HCT116 (cell line): ENCODE results near the gene GDF10. TPM values are rescaled to one million over a fixed set of nuclear protein-coding genes. Genes with fewer than 3 reads are reported as not detected.

Experiments used
- ATAC-seq: fragments of 200-7000 bp; cut with Tn5 transposase; 2 replicates; pipeline ENCODE4 v1.9.1; 2020; ENCODE audit warnings: mild to moderate bottlenecking, moderate library complexity
- BruUV-seq: library from RNA; stranded (reverse); fragments of 400-500 nt; replicated peaks from 2 replicates; lab custom pipeline; 2021; lab: Mats Ljungman, UMichigan
- CTCF ChIA-PET: fragments of 300-600 bp; sonication (Branson Sonifier 250); formaldehyde crosslinking; loops from one replicate; lab custom pipeline; 2021; ENCODE audit warnings: antibody characterized with exemption; lab: Charles Lee
- POLR2A ChIA-PET: fragments of 300-600, 350-600 bp; sonication (Branson Sonifier 250); formaldehyde crosslinking; loops from one replicate; lab custom pipeline; 2021; ENCODE audit warnings: antibody characterized with exemption; lab: Charles Lee
- RAD21 ChIA-PET, 2 experiments: fragments of 300-600 bp; sonication (Branson Sonifier 250); formaldehyde crosslinking; loops; one replicate each; lab custom pipeline; 2023; ENCODE audit warnings: low total read pairs in 2 of 2; ENCODE audit not compliant: uncharacterized antibody in 2 of 2, unreplicated experiment in 2 of 2, low non-redundant PET in 1 of 2; lab: Charles Lee
- DNase-seq: peaks from one replicate; pipeline ENCODE4 v3.0.0-alpha.2; 2010; ENCODE audit warnings: low read depth, low spot score
- H2AFZ ChIP-seq: fragments of 200-600 bp; shearing (Covaris generic), sonication (generic); 2 replicates; pipeline ENCODE4 v1.6.1; 2017; ENCODE audit warnings: low read depth, mixed run types, mixed read lengths, antibody characterized with exemption, low read length; ENCODE audit not compliant: poor library complexity, severe bottlenecking
- H3K27ac ChIP-seq: 2 replicates; pipeline ENCODE4 v1.5.1; 2012; ENCODE audit warnings: low read depth, low read length
- H3K27me3 ChIP-seq: fragments of 200-600 bp; sonication (generic); 2 replicates; pipeline ENCODE4 v1.6.1; 2016; ENCODE audit warnings: mixed run types, low read length, mixed read lengths; ENCODE audit not compliant: insufficient read depth
- H3K36me3 ChIP-seq, 2 experiments: fragments of 200-500 bp in 1 of 2; fragments of 200-600 bp in 1 of 2; sonication (Bioruptor generic) in 1 of 2; sonication (generic) in 1 of 2; 2 replicates each; pipeline versions ENCODE4 v1.5.1 to v1.6.1; 2014 to 2016; ENCODE audit warnings: low read length in 2 of 2, inconsistent platforms in 1 of 2, mixed read lengths in 1 of 2, mixed run types in 1 of 2; ENCODE audit not compliant: insufficient read depth in 2 of 2, control insufficient read depth in 1 of 2
- H3K4me1 ChIP-seq, 2 experiments: fragments of 200-600 bp in 1 of 2; sonication (generic) in 1 of 2; 2 replicates each; pipeline versions ENCODE4 v1.5.1 to v1.6.1; 2012 to 2017; ENCODE audit warnings: low read length in 2 of 2, inconsistent platforms in 1 of 2, mild to moderate bottlenecking in 1 of 2, mixed read lengths in 1 of 2, mixed run types in 1 of 2, moderate library complexity in 1 of 2; ENCODE audit not compliant: insufficient read depth in 2 of 2, control insufficient read depth in 1 of 2
- H3K4me2 ChIP-seq: fragments of 200-600 bp; sonication (generic); 2 replicates; pipeline ENCODE4 v1.6.1; 2017; ENCODE audit warnings: mixed run types, low read length, mixed read lengths
- H3K4me3 ChIP-seq, 2 experiments: fragments of 200-600 bp in 1 of 2; sonication (generic) in 1 of 2; replicated peaks in 1 of 2; 2 replicates each; pipeline ENCODE4 v1.5.1; 2011 to 2016; ENCODE audit warnings: low read length in 2 of 2, control low read depth in 1 of 2, low read depth in 1 of 2, mild to moderate bottlenecking in 1 of 2, mixed read lengths in 1 of 2, mixed run types in 1 of 2
- H3K79me2 ChIP-seq: fragments of 200-600 bp; sonication (generic); 2 replicates; pipeline ENCODE4 v1.6.1; 2017; ENCODE audit warnings: mild to moderate bottlenecking, mixed run types, low read length, moderate library complexity, mixed read lengths; ENCODE audit not compliant: insufficient read depth
- H3K9ac ChIP-seq: fragments of 200-600 bp; sonication (generic); 2 replicates; pipeline ENCODE4 v1.6.1; 2016; ENCODE audit warnings: low read length, mixed read lengths
- H3K9me2 ChIP-seq: fragments of 200-600 bp; sonication (generic), shearing (Covaris generic); 2 replicates; pipeline ENCODE4 v1.6.1; 2017; ENCODE audit warnings: mixed run types, mild to moderate bottlenecking, moderate library complexity; ENCODE audit not compliant: insufficient read depth
- H3K9me3 ChIP-seq, 2 experiments: fragments of 200-500 bp in 1 of 2; fragments of 200-600 bp in 1 of 2; sonication (Bioruptor generic) in 1 of 2; sonication (generic) in 1 of 2; 2 replicates each; pipeline ENCODE4 v1.6.1; 2014 to 2017; ENCODE audit warnings: low read length in 2 of 2, mixed read lengths in 2 of 2, inconsistent platforms in 1 of 2, low read depth in 1 of 2, mild to moderate bottlenecking in 1 of 2, mixed run types in 1 of 2, moderate library complexity in 1 of 2; ENCODE audit not compliant: control insufficient read depth in 1 of 2, insufficient read depth in 1 of 2
- H4K20me1 ChIP-seq: fragments of 200-600 bp; sonication (generic), shearing (Covaris generic); 2 replicates; pipeline ENCODE4 v1.6.1; 2017; ENCODE audit warnings: mixed run types, mild to moderate bottlenecking, moderate library complexity; ENCODE audit not compliant: insufficient read depth
- ATF3 ChIP-seq: IDR thresholded peaks from 2 replicates; pipeline ENCODE4 v1.6.1; 2012
- CBX3 ChIP-seq: IDR thresholded peaks from 2 replicates; pipeline ENCODE4 v1.6.1; 2012; ENCODE audit warnings: low read depth
- CEBPB ChIP-seq: IDR thresholded peaks from 2 replicates; pipeline ENCODE4 v1.6.1; 2012; ENCODE audit warnings: low read depth
- EGR1 ChIP-seq: IDR thresholded peaks from 2 replicates; pipeline ENCODE4 v1.6.1; 2012; ENCODE audit warnings: low read depth
- ELF1 ChIP-seq: IDR thresholded peaks from 2 replicates; pipeline ENCODE4 v1.6.1; 2012; ENCODE audit warnings: low read depth, borderline replicate concordance
- EZH2phosphoT487 ChIP-seq: fragments of 200-600 bp; IDR thresholded peaks from 2 replicates; pipeline ENCODE4 v1.6.1; 2018; ENCODE audit warnings: antibody characterized with exemption, borderline replicate concordance
- JUND ChIP-seq: IDR thresholded peaks from 2 replicates; pipeline ENCODE4 v1.6.1; 2012
- MAX ChIP-seq: IDR thresholded peaks from 2 replicates; pipeline ENCODE4 v1.6.1; 2012
- POLR2A ChIP-seq: IDR thresholded peaks from 2 replicates; pipeline ENCODE4 v1.7.0; 2011; ENCODE audit warnings: borderline replicate concordance; ENCODE audit not compliant: insufficient read depth, insufficient read length; ENCODE audit errors: extremely low read depth
- POLR2AphosphoS5 ChIP-seq: IDR thresholded peaks from 2 replicates; pipeline ENCODE4 v1.6.1; 2011; ENCODE audit warnings: mild to moderate bottlenecking, low read depth, low read length, moderate library complexity
- RAD21 ChIP-seq: IDR thresholded peaks from 2 replicates; pipeline ENCODE4 v1.6.1; 2012; ENCODE audit warnings: low read depth, mild to moderate bottlenecking
- REST ChIP-seq: IDR thresholded peaks from 2 replicates; pipeline ENCODE4 v1.6.1; 2012; ENCODE audit warnings: low read depth
- SIN3A ChIP-seq: IDR thresholded peaks from 2 replicates; pipeline ENCODE4 v1.6.1; 2012; ENCODE audit warnings: low read depth
- SP1 ChIP-seq: IDR thresholded peaks from 2 replicates; pipeline ENCODE4 v1.6.1; 2012; ENCODE audit warnings: low read depth
- SRF ChIP-seq: IDR thresholded peaks from 2 replicates; pipeline ENCODE4 v1.6.1; 2012; ENCODE audit warnings: low read depth
- YY1 ChIP-seq: IDR thresholded peaks from 2 replicates; pipeline ENCODE4 v1.6.1; 2011; ENCODE audit warnings: low read length, low read depth, moderate library complexity, mild to moderate bottlenecking; ENCODE audit not compliant: insufficient replicate concordance; ENCODE audit errors: extremely low read depth
- ZBTB33 ChIP-seq: IDR thresholded peaks from 2 replicates; pipeline ENCODE4 v1.6.1; 2011; ENCODE audit warnings: mild to moderate bottlenecking, low read length, moderate library complexity; ENCODE audit not compliant: insufficient replicate concordance; ENCODE audit errors: extremely low read depth
- ZFX ChIP-seq: fragments of 450-650 bp; IDR thresholded peaks from 2 replicates; pipeline ENCODE4 v1.6.1; 2017
- ZNF274 ChIP-seq: fragments of 200-500 bp; sonication (Bioruptor generic); IDR thresholded peaks from 2 replicates; pipeline ENCODE4 v1.6.1; 2014; ENCODE audit warnings: mild to moderate bottlenecking, low read depth, low read length, inconsistent platforms
- intact Hi-C: fragments of 100-400 bp; cut with micrococcal nuclease; formaldehyde crosslinking; loops from 2 replicates; pipeline ENCODE4 v1.10.0; 2022
- total RNA-seq: library from RNA; stranded (reverse); gene quantifications from one replicate; pipeline ENCODE4 v1.2.1, GENCODE V29; 2021; ENCODE audit not compliant: unreplicated experiment

GDF10 gene
- total RNA-seq, 1 experiment from 2014 or later: not detected

DNA sequence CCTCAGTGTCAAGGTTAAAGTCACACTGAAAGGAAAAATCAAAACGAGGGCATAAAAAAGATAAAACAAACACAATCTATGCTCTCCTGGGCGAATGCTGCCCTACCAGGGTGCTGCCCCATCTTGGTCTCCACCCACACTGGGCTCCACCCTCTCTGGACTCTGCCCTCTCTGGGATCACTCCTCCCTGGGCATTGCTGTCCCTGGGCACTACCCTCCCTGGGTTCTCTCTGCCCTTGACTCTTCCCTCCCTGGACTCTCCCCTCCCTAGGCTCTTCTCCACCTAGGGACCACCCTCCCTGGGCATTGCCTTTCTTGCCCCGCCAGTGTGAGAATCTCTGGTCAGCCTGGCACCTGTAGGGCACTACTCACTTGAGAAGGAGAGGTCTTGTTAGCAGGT is 30.8 kb downstream of the GDF10 start:
- Histone ChIP-seq H3K4me1 (peaks cover 4 to 19% of the 10 kb centered on the region in 2 experiments; a peak in 2 of 4 replicates), H3K9me2 (no peaks in the 10 kb centered on the region), H3K4me2 (no peak overlapping the region), H4K20me1 (no peaks in the 10 kb centered on the region), H2AFZ (no peak overlapping the region), H3K9me3 (no peaks in the 10 kb centered on the region), H3K4me3 (no peak overlapping the region), H3K36me3 (no peaks in the 10 kb centered on the region), H3K27ac (no peak overlapping the region), H3K27me3 (0 out of 2 replicates have a peak, but pooled peaks cover 9% of the 10 kb centered on the region), H3K79me2 (no peaks in the 10 kb centered on the region), H3K9ac (no peak overlapping the region)
- DNase-seq (no peak), ATAC-seq (peak; percentile 61)
- ChIA-PET RAD21 (no interaction called here), CTCF (no interaction called here), POLR2A (no interaction called here)
- intact Hi-C loops: no loop called here
- TF ChIP-seq CEBPB: no peak
- TF ChIP-seq MAX: no peak
- TF ChIP-seq RAD21: no peak
- no peak for TF ChIP-seq ELF1
- TF ChIP-seq YY1: no peak
- TF ChIP-seq ZBTB33: no peak
- no peak for TF ChIP-seq SIN3A
- no peak for TF ChIP-seq ATF3
- no peak for TF ChIP-seq POLR2AphosphoS5
- no peak for TF ChIP-seq ZFX
- no peak for TF ChIP-seq EGR1
- TF ChIP-seq CBX3: no peak
- no peak for TF ChIP-seq POLR2A
- TF ChIP-seq EZH2phosphoT487: no peak
- TF ChIP-seq REST: no peak
- TF ChIP-seq SP1: no peak
- no peak for TF ChIP-seq SRF
- TF ChIP-seq ZNF274: no peak
- TF ChIP-seq JUND: no peak
- BruUV-seq: no TSS peak
